ENCODE measurements around the gene TSTD2.

Gene TSTD2

DNA sequence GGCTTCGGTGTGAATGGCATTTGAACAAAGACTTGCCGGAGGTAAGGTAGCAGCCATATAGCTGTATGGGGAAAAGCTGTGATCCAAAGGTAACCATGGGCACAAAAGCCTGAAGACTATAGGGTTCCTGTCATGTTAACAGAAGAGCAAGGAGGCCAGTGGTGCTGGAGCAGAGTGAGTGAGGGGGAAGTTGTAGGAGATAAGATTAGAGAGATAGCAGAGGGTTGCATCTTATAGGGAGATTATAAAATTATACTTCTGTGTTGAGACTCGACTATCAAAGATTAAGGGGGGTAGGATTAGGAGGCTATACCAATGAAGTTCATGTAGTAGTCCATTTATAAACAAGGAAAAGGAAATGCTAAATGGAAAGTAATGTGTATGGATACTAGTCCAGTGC, 3.7 kb upstream of the TSTD2 start:
- H3K9ac ChIP-seq (ENCODE audit: low read length): peak overlapping the region; percentile 41; the same call in 1 of the 2 replicates
- no peak overlapping the region for H3K27ac ChIP-seq (ENCODE audit: low read depth, low read length, poor library complexity, severe bottlenecking)
- no peaks in the 10 kb centered on the region for H3K9me2 ChIP-seq (ENCODE audit: low read depth, low read length)
- H3K27me3 ChIP-seq (ENCODE audit: insufficient read depth, low read length): no peaks in the 10 kb centered on the region
- TF ChIP-seq CTCF (IDR thresholded peaks at IDR 0.05; ENCODE audit: low read length) (no peak), EZH2 (IDR thresholded peaks at IDR 0.05; ENCODE audit: borderline replicate concordance, low read length) (no peak)
- H4K20me1 ChIP-seq (ENCODE audit: insufficient read depth, low read length): no peaks in the 10 kb centered on the region
- H3K4me1 ChIP-seq (ENCODE audit: insufficient read depth, low read length, severe bottlenecking): peaks cover 43% of the 10 kb centered on the region
- no peak overlapping the region for H2AFZ ChIP-seq (ENCODE audit: low read length)
- peaks cover 23% of the 10 kb centered on the region; the same call in 1 of the 2 replicates for H3K36me3 ChIP-seq (ENCODE audit: insufficient read depth, low read length)
- no peaks in the 10 kb centered on the region for H3F3A ChIP-seq (ENCODE audit: insufficient read depth, low read length)
- H3K4me2 ChIP-seq (ENCODE audit: low read length): peak overlapping the region; percentile 68
- H3K4me3 ChIP-seq (ENCODE audit: low read depth, low read length, poor library complexity, severe bottlenecking): peak overlapping the region; percentile 37
- H3K9me3 ChIP-seq (ENCODE audit: low read length): no peaks in the 10 kb centered on the region
- peaks cover 87% of the 10 kb centered on the region for H3K79me2 ChIP-seq (ENCODE audit: insufficient read depth, low read length)

DNA sequence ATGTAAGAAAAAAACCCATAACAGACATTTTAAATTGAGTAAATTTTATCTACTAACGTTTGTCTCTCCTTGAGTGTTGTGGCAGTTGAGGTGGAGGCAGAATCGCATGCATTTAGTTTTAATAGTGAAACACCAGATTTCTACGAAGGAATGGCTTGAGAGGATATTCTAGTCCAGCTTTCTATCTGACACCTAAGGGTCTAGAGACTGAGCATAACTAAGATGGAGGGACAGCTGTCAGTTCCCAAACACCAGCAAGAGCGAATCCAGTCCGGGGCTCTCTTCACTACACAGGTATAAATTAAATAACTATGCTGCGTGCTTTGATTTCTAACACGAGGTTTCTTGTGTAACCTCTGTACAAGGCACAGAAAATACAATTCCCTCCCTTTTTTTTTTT, 1.9 kb upstream of the TSTD2 start:
- Histone ChIP-seq H3K9me3 (ENCODE audit: low read length) (no peaks in the 10 kb centered on the region), H3K36me3 (ENCODE audit: insufficient read depth, low read length) (peaks cover 7% of the 10 kb centered on the region; the same call in 1 of the 2 replicates), H3K79me2 (ENCODE audit: insufficient read depth, low read length) (peaks cover 85% of the 10 kb centered on the region), H3F3A (ENCODE audit: insufficient read depth, low read length) (no peaks in the 10 kb centered on the region), H3K9ac (ENCODE audit: low read length) (peak overlapping the region; percentile 100), H3K4me2 (ENCODE audit: low read length) (peak overlapping the region; percentile 95), H3K27me3 (ENCODE audit: insufficient read depth, low read length) (no peaks in the 10 kb centered on the region), H4K20me1 (ENCODE audit: insufficient read depth, low read length) (no peaks in the 10 kb centered on the region), H3K9me2 (ENCODE audit: low read depth, low read length) (no peaks in the 10 kb centered on the region), H2AFZ (ENCODE audit: low read length) (no peak overlapping the region), H3K4me3 (ENCODE audit: low read depth, low read length, poor library complexity, severe bottlenecking) (peak overlapping the region; percentile 98), H3K27ac (ENCODE audit: low read depth, low read length, poor library complexity, severe bottlenecking) (no peak overlapping the region), H3K4me1 (ENCODE audit: insufficient read depth, low read length, severe bottlenecking) (peaks cover 49% of the 10 kb centered on the region)
- TF ChIP-seq CTCF (IDR thresholded peaks at IDR 0.05; ENCODE audit: low read length): no peak
- no peak for TF ChIP-seq EZH2 (IDR thresholded peaks at IDR 0.05; ENCODE audit: borderline replicate concordance, low read length)

DNA sequence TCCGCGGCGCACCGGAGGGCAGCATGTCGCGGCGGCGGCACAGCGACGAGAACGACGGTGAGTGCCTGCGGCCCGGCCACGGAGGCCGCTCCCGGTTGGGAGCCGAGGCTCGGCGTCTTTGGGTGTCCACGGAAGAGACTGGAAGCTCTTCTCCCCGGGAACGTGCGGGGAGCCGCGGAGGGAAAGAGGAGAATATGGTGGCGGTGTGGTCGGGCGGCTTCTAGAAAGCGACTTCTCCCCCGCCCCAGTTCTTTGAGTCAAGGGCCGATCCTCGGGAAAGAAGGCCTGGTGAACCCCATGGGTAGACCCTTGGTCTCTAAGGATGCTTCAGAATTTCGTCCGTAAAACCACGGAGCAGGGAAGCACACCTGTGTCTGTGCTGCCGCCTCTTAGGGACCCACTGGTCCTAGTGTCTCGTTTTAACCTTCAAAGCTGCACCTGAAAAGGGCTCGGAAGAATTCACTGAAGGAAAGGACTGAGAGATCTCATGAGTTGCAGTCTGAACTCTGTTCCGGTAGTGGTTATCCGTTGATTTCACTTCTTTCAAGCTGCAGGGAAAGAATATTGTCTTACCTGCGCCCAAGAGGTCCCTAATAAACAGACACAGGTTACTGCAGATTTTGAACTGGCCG, 807 bp upstream of the TSTD2 start:
- Histone ChIP-seq H2AFZ (ENCODE audit: low read length) (no peak overlapping the region), H3K36me3 (ENCODE audit: insufficient read depth, low read length) (no peaks in the 10 kb centered on the region)
- TF ChIP-seq EZH2 (IDR thresholded peaks at IDR 0.05; ENCODE audit: borderline replicate concordance, low read length): no peak
- no peak for TF ChIP-seq CTCF (IDR thresholded peaks at IDR 0.05; ENCODE audit: low read length)

More for the DNA sequence above, 807 bp upstream of the TSTD2 start:
- Histone ChIP-seq H3F3A (ENCODE audit: insufficient read depth, low read length) (no peaks in the 10 kb centered on the region), H3K4me1 (ENCODE audit: insufficient read depth, low read length, severe bottlenecking) (peaks cover 49% of the 10 kb centered on the region), H3K4me3 (ENCODE audit: low read depth, low read length, poor library complexity, severe bottlenecking) (peak overlapping the region; percentile 98), H4K20me1 (ENCODE audit: insufficient read depth, low read length) (no peaks in the 10 kb centered on the region), H3K27me3 (ENCODE audit: insufficient read depth, low read length) (no peaks in the 10 kb centered on the region), H3K9ac (ENCODE audit: low read length) (peak overlapping the region; percentile 100), H3K9me2 (ENCODE audit: low read depth, low read length) (no peaks in the 10 kb centered on the region), H3K79me2 (ENCODE audit: insufficient read depth, low read length) (peaks cover 78% of the 10 kb centered on the region), H3K27ac (ENCODE audit: low read depth, low read length, poor library complexity, severe bottlenecking) (peak overlapping the region; percentile 91), H3K9me3 (ENCODE audit: low read length) (no peaks in the 10 kb centered on the region), H3K4me2 (ENCODE audit: low read length) (peak overlapping the region; percentile 95)
